ENCODE results near the gene SARDH.

SARDH gene

GRCh38 chr9:133705576-133705975 is 32.6 kb downstream of the SARDH start:
- no peak for DNase-seq (ENCODE audit: low read depth in 2 of 3, low spot score in 2 of 3)

- DNase-seq (ENCODE audit: low read depth in 2 of 3, low spot score in 2 of 3) = no peak
Measured at GRCh38 chr9:133704711-133705181, 33.4 kb downstream of the SARDH start.

- DNase-seq (ENCODE audit: low read depth in 2 of 3, low spot score in 2 of 3) = no peak
Measured at GRCh38 chr9:133703591-133704399, 34.4 kb downstream of the SARDH start.

- no peak for DNase-seq (ENCODE audit: low read depth in 2 of 3, low spot score in 2 of 3)
Measured at GRCh38 chr9:133702798-133703590, 35.2 kb downstream of the SARDH start.

- peak in 2 of 3 experiments; percentile 26 to 36 for DNase-seq (ENCODE audit: low read depth in 2 of 3, low spot score in 2 of 3)
Measured at GRCh38 chr9:133701981-133702797, 36.0 kb downstream of the SARDH start.

- DNase-seq (ENCODE audit: low read depth in 2 of 3, low spot score in 2 of 3) = peak in 1 of 3 experiments; percentile 53
Measured at GRCh38 chr9:133701321-133701980, 36.7 kb downstream of the SARDH start.

- no peak for DNase-seq (ENCODE audit: low read depth in 2 of 3, low spot score in 2 of 3)
Measured at GRCh38 chr9:133700819-133701320, 37.3 kb downstream of the SARDH start.

GRCh38 chr9:133699546-133699945 is 38.6 kb downstream of the SARDH start:
- DNase-seq (ENCODE audit: low read depth in 2 of 3, low spot score in 2 of 3) = no peak

- no peak for DNase-seq (ENCODE audit: low read depth in 2 of 3, low spot score in 2 of 3)
Measured at GRCh38 chr9:133696071-133696472, 42.1 kb downstream of the SARDH start.

GRCh38 chr9:133694686-133695085 is 43.5 kb downstream of the SARDH start:
- no peak for DNase-seq (ENCODE audit: low read depth in 2 of 3, low spot score in 2 of 3)

- DNase-seq (ENCODE audit: low read depth in 2 of 3, low spot score in 2 of 3) = no peak
Measured at GRCh38 chr9:133693703-133694529, 44.2 kb downstream of the SARDH start.

GRCh38 chr9:133693116-133693515 is 45.0 kb downstream of the SARDH start:
- DNase-seq (ENCODE audit: low read depth in 2 of 3, low spot score in 2 of 3) = no peak

GRCh38 chr9:133692364-133692985 is 45.7 kb downstream of the SARDH start:
- no peak for DNase-seq (ENCODE audit: low read depth in 2 of 3, low spot score in 2 of 3)

- DNase-seq (ENCODE audit: low read depth in 2 of 3, low spot score in 2 of 3) = no peak
Measured at GRCh38 chr9:133691626-133692363, 46.4 kb downstream of the SARDH start.

GRCh38 chr9:133691191-133691590 is 47.0 kb downstream of the SARDH start:
- no peak for DNase-seq (ENCODE audit: low read depth in 2 of 3, low spot score in 2 of 3)

GRCh38 chr9:133690081-133690561 is 48.0 kb downstream of the SARDH start:
- DNase-seq (ENCODE audit: low read depth in 2 of 3, low spot score in 2 of 3) = no peak

GRCh38 chr9:133689151-133689763 is 48.9 kb downstream of the SARDH start:
- no peak for DNase-seq (ENCODE audit: low read depth in 2 of 3, low spot score in 2 of 3)
